ENCODE data around the gene NNAT. TPM values are rescaled to one million over a fixed set of nuclear protein-coding genes. Genes with fewer than 3 reads are reported as not detected.

The NNAT gene
- total RNA-seq, 6 experiments from 2014 or later, result not detected

GRCh38 chr20:37560629-37561028 is 39.6 kb downstream of the NNAT start:
- no peak overlapping the region for H3K4me3 Mint-ChIP-seq
- no peak for DNase-seq
- no peaks in the 10 kb centered on the region for H3K9me3 Mint-ChIP-seq
- peaks cover 29% of the 10 kb centered on the region for H3K27me3 Mint-ChIP-seq (ENCODE audit: insufficient read depth)
- no peaks in the 10 kb centered on the region for H3K36me3 Mint-ChIP-seq (ENCODE audit: low read depth)
- peaks cover 15% of the 10 kb centered on the region for H3K4me1 Mint-ChIP-seq (ENCODE audit: low read depth)
- TF ChIP-seq, protein P1, sequence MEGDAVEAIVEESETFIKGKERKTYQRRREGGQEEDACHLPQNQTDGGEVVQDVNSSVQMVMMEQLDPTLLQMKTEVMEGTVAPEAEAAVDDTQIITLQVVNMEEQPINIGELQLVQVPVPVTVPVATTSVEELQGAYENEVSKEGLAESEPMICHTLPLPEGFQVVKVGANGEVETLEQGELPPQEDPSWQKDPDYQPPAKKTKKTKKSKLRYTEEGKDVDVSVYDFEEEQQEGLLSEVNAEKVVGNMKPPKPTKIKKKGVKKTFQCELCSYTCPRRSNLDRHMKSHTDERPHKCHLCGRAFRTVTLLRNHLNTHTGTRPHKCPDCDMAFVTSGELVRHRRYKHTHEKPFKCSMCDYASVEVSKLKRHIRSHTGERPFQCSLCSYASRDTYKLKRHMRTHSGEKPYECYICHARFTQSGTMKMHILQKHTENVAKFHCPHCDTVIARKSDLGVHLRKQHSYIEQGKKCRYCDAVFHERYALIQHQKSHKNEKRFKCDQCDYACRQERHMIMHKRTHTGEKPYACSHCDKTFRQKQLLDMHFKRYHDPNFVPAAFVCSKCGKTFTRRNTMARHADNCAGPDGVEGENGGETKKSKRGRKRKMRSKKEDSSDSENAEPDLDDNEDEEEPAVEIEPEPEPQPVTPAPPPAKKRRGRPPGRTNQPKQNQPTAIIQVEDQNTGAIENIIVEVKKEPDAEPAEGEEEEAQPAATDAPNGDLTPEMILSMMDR (IDR thresholded peaks at IDR 0.05), result no peak
- no peak overlapping the region for H3K27ac Mint-ChIP-seq

GRCh38 chr20:37562695-37563480 is 41.8 kb downstream of the NNAT start:
- H3K9me3 Mint-ChIP-seq, result no peaks in the 10 kb centered on the region
- peaks cover 17% of the 10 kb centered on the region for H3K4me1 Mint-ChIP-seq (ENCODE audit: low read depth)
- no peak overlapping the region for H3K4me3 Mint-ChIP-seq
- no peak overlapping the region for H3K27ac Mint-ChIP-seq
- DNase-seq, result no peak
- H3K36me3 Mint-ChIP-seq (ENCODE audit: low read depth), result no peaks in the 10 kb centered on the region
- TF ChIP-seq, protein P1 (IDR thresholded peaks at IDR 0.05), result no peak
- peaks cover 29% of the 10 kb centered on the region for H3K27me3 Mint-ChIP-seq (ENCODE audit: insufficient read depth)

DNA sequence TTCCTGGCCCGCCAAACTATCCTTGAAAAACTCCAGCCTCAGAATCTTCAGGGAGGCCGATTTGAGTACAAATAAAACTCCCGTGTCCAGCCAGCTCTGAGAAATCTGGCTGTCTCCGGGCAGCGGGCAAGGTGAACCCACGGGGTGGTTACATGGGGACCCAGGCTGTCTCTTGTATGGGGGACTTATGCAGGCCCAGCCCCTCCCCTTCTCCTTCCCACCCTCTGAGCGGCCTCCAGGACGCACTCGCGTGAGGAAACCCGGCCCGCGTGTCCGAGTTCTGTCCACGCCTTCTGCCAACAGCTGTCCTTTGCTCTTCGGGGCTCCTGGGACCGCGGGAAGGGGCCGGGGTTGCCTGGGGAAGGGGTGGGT is 43.0 kb downstream of the NNAT start:
- no peak for DNase-seq
- no peak overlapping the region for H3K27ac Mint-ChIP-seq
- no peaks in the 10 kb centered on the region for H3K9me3 Mint-ChIP-seq
- H3K36me3 Mint-ChIP-seq (ENCODE audit: low read depth), result no peaks in the 10 kb centered on the region
- peaks cover 21% of the 10 kb centered on the region for H3K4me1 Mint-ChIP-seq (ENCODE audit: low read depth)
- peaks cover 38% of the 10 kb centered on the region for H3K27me3 Mint-ChIP-seq (ENCODE audit: insufficient read depth)
- TF ChIP-seq, protein P1 (IDR thresholded peaks at IDR 0.05), result no peak
- H3K4me3 Mint-ChIP-seq, result no peak overlapping the region

- H3K4me3 Mint-ChIP-seq, result no peak overlapping the region
- H3K27me3 Mint-ChIP-seq (ENCODE audit: insufficient read depth), result peaks cover 39% of the 10 kb centered on the region
- H3K9me3 Mint-ChIP-seq, result no peaks in the 10 kb centered on the region
- H3K36me3 Mint-ChIP-seq (ENCODE audit: low read depth), result no peaks in the 10 kb centered on the region
- TF ChIP-seq, protein P1 (IDR thresholded peaks at IDR 0.05), result peak; percentile 96
- no peak for DNase-seq
- peaks cover 21% of the 10 kb centered on the region for H3K4me1 Mint-ChIP-seq (ENCODE audit: low read depth)
- H3K27ac Mint-ChIP-seq, result no peak overlapping the region
Measured at GRCh38 chr20:37564388-37565133, 43.5 kb downstream of the NNAT start.

- Mint-ChIP-seq H3K27me3 (ENCODE audit: insufficient read depth) (peaks cover 42% of the 10 kb centered on the region), H3K27ac (no peak overlapping the region), H3K4me1 (ENCODE audit: low read depth) (peaks cover 17% of the 10 kb centered on the region), H3K36me3 (ENCODE audit: low read depth) (no peaks in the 10 kb centered on the region), H3K9me3 (no peaks in the 10 kb centered on the region), H3K4me3 (no peak overlapping the region)
- DNase-seq, result no peak
- TF ChIP-seq, protein P1 (IDR thresholded peaks at IDR 0.05), result no peak
Measured at GRCh38 chr20:37565134-37565811, 44.2 kb downstream of the NNAT start.

All from HFFc6 (cell line).